Sigmoid colon (tissue), 4 donors: ENCODE results near the gene ANP32E.
A peak's percentile ranks its signal among the peaks of the same experiment; 100 is the strongest.

Experiments
- POLR2A ChIP-seq, 2 donors: fragments of 450-650 bp; IDR thresholded peaks; one replicate each; pipeline ENCODE4 v1.6.1; 2016; ENCODE audit warnings: antibody characterized with exemption in 2 of 2, mild to moderate bottlenecking in 2 of 2, moderate library complexity in 2 of 2
- POLR2AphosphoS5 ChIP-seq, 4 donors: sonication (generic); formaldehyde crosslinking; IDR thresholded peaks; one replicate each; pipeline ENCODE4 v1.6.1; 2017; ENCODE audit warnings: antibody characterized with exemption in 4 of 4
- TF ChIP-seq, protein P1 (sequence below), 4 experiments: fragments of 450-650 bp in 3 of 4; fragments of 200-600 bp in 1 of 4; IDR thresholded peaks; one replicate each; pipeline ENCODE4 v1.5.1; 2016 to 2019; ENCODE audit warnings: antibody characterized with exemption in 4 of 4, mild to moderate bottlenecking in 3 of 4, moderate library complexity in 2 of 4

DNA sequence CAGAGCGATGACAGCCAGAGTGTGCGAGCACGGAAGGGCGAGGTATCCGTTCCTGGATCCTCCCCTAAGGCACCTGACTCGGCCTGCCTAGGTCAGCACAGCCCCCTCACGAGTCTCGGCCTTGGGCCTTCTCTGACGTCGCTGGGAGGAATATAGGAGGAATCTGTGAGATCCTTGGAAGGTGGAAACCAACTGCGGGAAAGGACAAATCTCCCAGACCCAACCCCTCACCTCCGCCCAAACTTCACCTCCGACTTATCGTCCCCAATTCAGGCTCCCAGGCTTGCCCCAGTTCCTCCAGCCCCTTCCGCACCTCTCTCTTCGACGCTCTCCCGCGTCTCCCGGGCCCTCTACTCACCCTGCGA lies 32.4 kb upstream of the ANP32E start:
- TF ChIP-seq, protein P1, sequence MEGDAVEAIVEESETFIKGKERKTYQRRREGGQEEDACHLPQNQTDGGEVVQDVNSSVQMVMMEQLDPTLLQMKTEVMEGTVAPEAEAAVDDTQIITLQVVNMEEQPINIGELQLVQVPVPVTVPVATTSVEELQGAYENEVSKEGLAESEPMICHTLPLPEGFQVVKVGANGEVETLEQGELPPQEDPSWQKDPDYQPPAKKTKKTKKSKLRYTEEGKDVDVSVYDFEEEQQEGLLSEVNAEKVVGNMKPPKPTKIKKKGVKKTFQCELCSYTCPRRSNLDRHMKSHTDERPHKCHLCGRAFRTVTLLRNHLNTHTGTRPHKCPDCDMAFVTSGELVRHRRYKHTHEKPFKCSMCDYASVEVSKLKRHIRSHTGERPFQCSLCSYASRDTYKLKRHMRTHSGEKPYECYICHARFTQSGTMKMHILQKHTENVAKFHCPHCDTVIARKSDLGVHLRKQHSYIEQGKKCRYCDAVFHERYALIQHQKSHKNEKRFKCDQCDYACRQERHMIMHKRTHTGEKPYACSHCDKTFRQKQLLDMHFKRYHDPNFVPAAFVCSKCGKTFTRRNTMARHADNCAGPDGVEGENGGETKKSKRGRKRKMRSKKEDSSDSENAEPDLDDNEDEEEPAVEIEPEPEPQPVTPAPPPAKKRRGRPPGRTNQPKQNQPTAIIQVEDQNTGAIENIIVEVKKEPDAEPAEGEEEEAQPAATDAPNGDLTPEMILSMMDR (IDR thresholded peaks at IDR 0.05): no peak
- TF ChIP-seq POLR2A (IDR thresholded peaks at IDR 0.05) (no peak), POLR2AphosphoS5 (IDR thresholded peaks at IDR 0.05) (peak in 1 of 4 donors; percentile 18)
